Activated B cell treated with CpG ODN at 0.5 μM for 24 hours (primary cell): ENCODE data around the gene STKLD1. TPM values are rescaled to one million over a fixed set of nuclear protein-coding genes. Genes with fewer than 3 reads are reported as not detected.

Source experiments
- ATAC-seq: fragments of 200-7000 bp; cut with Tn5 transposase; one replicate; pipeline ENCODE4 v1.10.0; 2021; ENCODE audit warnings: low read depth, mild to moderate bottlenecking, moderate library complexity
- CTCF ChIA-PET: fragments of 350-600 bp; sonication (Branson Sonifier 250); formaldehyde crosslinking; loops from one replicate; lab custom pipeline; 2021; ENCODE audit warnings: antibody characterized with exemption; lab: Charles Lee
- POLR2A ChIA-PET: fragments of 350-600 bp; sonication (Branson Sonifier 250); formaldehyde crosslinking; loops from one replicate; lab custom pipeline; 2021; ENCODE audit warnings: antibody characterized with exemption; lab: Charles Lee
- DNase-seq: peaks from one replicate; pipeline ENCODE4 v3.0.0; 2022
- H3K27ac Mint-ChIP-seq: one replicate; pipeline ENCODE4 v1.8.0; 2020; ENCODE audit warnings: mixed read lengths
- H3K27me3 Mint-ChIP-seq: one replicate; pipeline ENCODE4 v1.8.0; 2021; ENCODE audit warnings: mixed read lengths
- H3K36me3 Mint-ChIP-seq: one replicate; pipeline ENCODE4 v1.8.0; 2021; ENCODE audit warnings: low read depth, mixed read lengths
- H3K4me1 Mint-ChIP-seq: one replicate; pipeline ENCODE4 v1.8.0; 2021; ENCODE audit warnings: mixed read lengths
- H3K4me3 Mint-ChIP-seq: one replicate; pipeline ENCODE4 v1.8.0; 2020; ENCODE audit warnings: mild to moderate bottlenecking, mixed read lengths
- H3K9me3 Mint-ChIP-seq: one replicate; pipeline ENCODE4 v1.8.0; 2020; ENCODE audit warnings: mixed read lengths
- CTCF ChIP-seq: fragments of 200-600 bp; IDR thresholded peaks from one replicate; pipeline ENCODE4 v1.8.0; 2022; ENCODE audit warnings: antibody characterized with exemption, mild to moderate bottlenecking
- intact Hi-C: fragments of 100-400 bp; cut with micrococcal nuclease; formaldehyde crosslinking; loops from one replicate; pipeline ENCODE4 v1.15.1; 2024
- total RNA-seq: library from RNA; stranded (reverse); gene quantifications from 2 replicates; pipeline ENCODE4 v1.2.3, GENCODE V29; 2022

STKLD1 gene
- total RNA-seq, 1 donor from 2014 or later: 0.44 TPM

GRCh38 chr9:133400292-133400691 lies 24.1 kb downstream of the STKLD1 start:
- H3K27me3 Mint-ChIP-seq: no peaks in the 10 kb centered on the region
- TF ChIP-seq CTCF: no peak
- no peaks in the 10 kb centered on the region for H3K9me3 Mint-ChIP-seq
- no peak overlapping the region for H3K27ac Mint-ChIP-seq
- POLR2A ChIA-PET: interaction anchor here (0.7 kb wide), 1 partner anchor 577 kb away, joined by 6 read pairs; no protein-coding TSS in a partner anchor
- CTCF ChIA-PET: no interaction called here
- H3K36me3 Mint-ChIP-seq: peaks cover 12% of the 10 kb centered on the region
- ATAC-seq: no peak
- H3K4me1 Mint-ChIP-seq: no peaks in the 10 kb centered on the region
- no peak overlapping the region for H3K4me3 Mint-ChIP-seq
- DNase-seq: no peak
- intact Hi-C loops: no loop called here

GRCh38 chr9:133401588-133401987 lies 25.4 kb downstream of the STKLD1 start:
- no peak overlapping the region for H3K27ac Mint-ChIP-seq
- peaks cover 25% of the 10 kb centered on the region for H3K36me3 Mint-ChIP-seq
- CTCF ChIA-PET: interaction anchor here (1.4 kb wide), 1 partner anchor 215 kb away, joined by 3 read pairs; no protein-coding TSS in a partner anchor
- no peak for DNase-seq
- no peak for TF ChIP-seq CTCF
- no peaks in the 10 kb centered on the region for H3K27me3 Mint-ChIP-seq
- ATAC-seq: no peak
- no peaks in the 10 kb centered on the region for H3K9me3 Mint-ChIP-seq
- POLR2A ChIA-PET: no interaction called here
- no peaks in the 10 kb centered on the region for H3K4me1 Mint-ChIP-seq
- H3K4me3 Mint-ChIP-seq: no peak overlapping the region
- intact Hi-C loops: no loop called here

- intact Hi-C loops: no loop called here
- Mint-ChIP-seq H3K27me3 (no peaks in the 10 kb centered on the region), H3K4me1 (peaks cover 6% of the 10 kb centered on the region), H3K36me3 (peaks cover 35% of the 10 kb centered on the region), H3K27ac (no peak overlapping the region), H3K9me3 (no peaks in the 10 kb centered on the region), H3K4me3 (no peak overlapping the region)
- ChIA-PET CTCF (interaction anchor here (1.4 kb wide), 1 partner anchor 216 kb away, joined by 3 read pairs; no protein-coding TSS in a partner anchor), POLR2A (interaction anchor here (1.0 kb wide), 2 partner anchors 16 to 55 kb away, joined by 4 read pairs; partner anchors contain the start of genes MED22 and RPL7A)
- no peak for TF ChIP-seq CTCF
- ATAC-seq: no peak
- no peak for DNase-seq
Measured at GRCh38 chr9:133402689-133403088, 26.5 kb downstream of the STKLD1 start.

GRCh38 chr9:133403766-133404453 lies 27.7 kb downstream of the STKLD1 start:
- no peak overlapping the region for H3K27ac Mint-ChIP-seq
- no peak overlapping the region for H3K4me3 Mint-ChIP-seq

More at GRCh38 chr9:133403766-133404453, 27.7 kb downstream of the STKLD1 start:
- no peak for ATAC-seq
- ChIA-PET CTCF (interaction anchor here (0.6 to 1.8 kb wide), 5 partner anchors 13 to 260 kb away, joined by 3 to 6 read pairs (median 3); no protein-coding TSS in a partner anchor), POLR2A (no interaction called here)
- no peak for DNase-seq
- no peak for TF ChIP-seq CTCF
- Mint-ChIP-seq H3K4me1 (peaks cover 6% of the 10 kb centered on the region), H3K36me3 (peaks cover 44% of the 10 kb centered on the region), H3K9me3 (no peaks in the 10 kb centered on the region), H3K27me3 (no peaks in the 10 kb centered on the region)
- intact Hi-C loops: loop anchor here (1.0 kb wide), 1 partner anchor 218 kb away; no protein-coding TSS in a partner anchor
